ENCODE measurements around the gene GAS6. TPM values are rescaled to one million over a fixed set of nuclear protein-coding genes. Genes with fewer than 3 reads are reported as not detected.

GAS6 gene
- total RNA-seq, 1 experiment from 2014 or later: 20.9 TPM

- no peak overlapping the region for H3K9ac ChIP-seq (ENCODE audit: low read length)
- no peaks in the 10 kb centered on the region for H3K9me3 ChIP-seq (ENCODE audit: low read length)
- no peaks in the 10 kb centered on the region for H3K79me2 ChIP-seq (ENCODE audit: low read length)
- ATAC-seq (no peak), DNase-seq (no peak)
- no peak overlapping the region for H3K4me3 ChIP-seq (ENCODE audit: low read length)
- H3K4me2 ChIP-seq (ENCODE audit: low read length): no peak overlapping the region
- ChIA-PET CTCF (no interaction called here), POLR2A (ENCODE audit: unreplicated experiment) (no interaction called here)
- no peaks in the 10 kb centered on the region for H4K20me1 ChIP-seq (ENCODE audit: low read length)
- no peaks in the 10 kb centered on the region for H3F3A ChIP-seq (ENCODE audit: low read length, unreplicated experiment)
- no peaks in the 10 kb centered on the region for H3K9me2 ChIP-seq (replicated peaks; ENCODE audit: low read length)
- no peaks in the 10 kb centered on the region for H3K36me3 ChIP-seq (ENCODE audit: low read depth, low read length)
- H3K27me3 ChIP-seq (ENCODE audit: low read length): no peaks in the 10 kb centered on the region
- no peak overlapping the region for H2AFZ ChIP-seq (ENCODE audit: low read length)
- TF ChIP-seq CTCF (conservative IDR thresholded peaks at IDR 0.05; ENCODE audit: low read depth, low read length) (no peak), EZH2phosphoT487 (IDR thresholded peaks at IDR 0.05; ENCODE audit: borderline replicate concordance, low read length) (no peak), EZH2 (IDR thresholded peaks at IDR 0.05; ENCODE audit: low read length, unreplicated experiment) (no peak)
- no TSS peak for BruUV-seq (replicated peaks)
- H3K4me1 ChIP-seq (ENCODE audit: insufficient read depth, low read length): no peaks in the 10 kb centered on the region
- intact Hi-C loops (cut with micrococcal nuclease): no loop called here
- no peak overlapping the region for H3K27ac ChIP-seq (ENCODE audit: low read length)
Measured at GRCh38 chr13:113806526-113806925, 57.4 kb downstream of the GAS6 start.

- Histone ChIP-seq H3K9me2 (replicated peaks; ENCODE audit: low read length) (no peaks in the 10 kb centered on the region), H3K27me3 (ENCODE audit: low read length) (no peaks in the 10 kb centered on the region), H4K20me1 (ENCODE audit: low read length) (no peaks in the 10 kb centered on the region), H2AFZ (ENCODE audit: low read length) (no peak overlapping the region), H3K79me2 (ENCODE audit: low read length) (no peaks in the 10 kb centered on the region), H3F3A (ENCODE audit: low read length, unreplicated experiment) (no peaks in the 10 kb centered on the region), H3K36me3 (ENCODE audit: low read depth, low read length) (no peaks in the 10 kb centered on the region), H3K9me3 (ENCODE audit: low read length) (no peaks in the 10 kb centered on the region), H3K4me1 (ENCODE audit: insufficient read depth, low read length) (no peaks in the 10 kb centered on the region), H3K4me3 (ENCODE audit: low read length) (no peak overlapping the region), H3K27ac (ENCODE audit: low read length) (no peak overlapping the region), H3K9ac (ENCODE audit: low read length) (no peak overlapping the region), H3K4me2 (ENCODE audit: low read length) (no peak overlapping the region)
- ChIA-PET POLR2A (ENCODE audit: unreplicated experiment) (no interaction called here), CTCF (no interaction called here)
- no peak for ATAC-seq
- no peak for DNase-seq
- intact Hi-C loops (cut with micrococcal nuclease): no loop called here
- no TSS peak for BruUV-seq (replicated peaks)
- TF ChIP-seq CTCF (conservative IDR thresholded peaks at IDR 0.05; ENCODE audit: low read depth, low read length) (no peak), EZH2 (IDR thresholded peaks at IDR 0.05; ENCODE audit: low read length, unreplicated experiment) (no peak), EZH2phosphoT487 (IDR thresholded peaks at IDR 0.05; ENCODE audit: borderline replicate concordance, low read length) (no peak)
Measured at GRCh38 chr13:113806104-113806471, 57.8 kb downstream of the GAS6 start.

GRCh38 chr13:113805431-113806103, 58.3 kb downstream of the GAS6 start:
- ChIA-PET CTCF (no interaction called here), POLR2A (ENCODE audit: unreplicated experiment) (no interaction called here)
- Histone ChIP-seq H3K4me2 (ENCODE audit: low read length) (no peak overlapping the region), H3K79me2 (ENCODE audit: low read length) (no peaks in the 10 kb centered on the region), H4K20me1 (ENCODE audit: low read length) (no peaks in the 10 kb centered on the region), H3K36me3 (ENCODE audit: low read depth, low read length) (no peaks in the 10 kb centered on the region), H3K4me3 (ENCODE audit: low read length) (no peak overlapping the region), H3K27me3 (ENCODE audit: low read length) (no peaks in the 10 kb centered on the region), H3K9ac (ENCODE audit: low read length) (no peak overlapping the region), H3K9me2 (replicated peaks; ENCODE audit: low read length) (no peaks in the 10 kb centered on the region), H3K27ac (ENCODE audit: low read length) (no peak overlapping the region), H3K4me1 (ENCODE audit: insufficient read depth, low read length) (no peaks in the 10 kb centered on the region), H3K9me3 (ENCODE audit: low read length) (no peaks in the 10 kb centered on the region), H2AFZ (ENCODE audit: low read length) (no peak overlapping the region), H3F3A (ENCODE audit: low read length, unreplicated experiment) (no peaks in the 10 kb centered on the region)
- no TSS peak for BruUV-seq (replicated peaks)
- ATAC-seq: no peak
- intact Hi-C loops (cut with micrococcal nuclease): no loop called here
- no peak for TF ChIP-seq EZH2phosphoT487 (IDR thresholded peaks at IDR 0.05; ENCODE audit: borderline replicate concordance, low read length)
- TF ChIP-seq EZH2 (IDR thresholded peaks at IDR 0.05; ENCODE audit: low read length, unreplicated experiment): no peak
- TF ChIP-seq CTCF (conservative IDR thresholded peaks at IDR 0.05; ENCODE audit: low read depth, low read length): no peak
- no peak for DNase-seq
